Tibial artery (tissue), 4 donors: ENCODE measurements around the gene NEU2.

ENCODE experiments used
- DNase-seq, 2 donors: peaks; one replicate each; pipeline ENCODE4 v3.0.0-alpha.2; 2019
- H3K27ac ChIP-seq, 2 donors: fragments of 200-600 bp; sonication (generic) in 1 of 2; 1 replicate in 1 of 2; 2 replicates in 1 of 2; pipeline ENCODE4 v1.5.1; 2018 to 2019; ENCODE audit warnings: mild to moderate bottlenecking in 1 of 2
- H3K27me3 ChIP-seq, 2 donors: fragments of 200-600 bp; sonication (generic) in 1 of 2; one replicate each; pipeline versions ENCODE4 v1.5.1 to v1.6.0; 2016 to 2019
- H3K36me3 ChIP-seq, 3 donors: fragments of 200-600 bp; sonication (generic) in 2 of 3; one replicate each; pipeline ENCODE4 v1.5.1; 2016 to 2019; ENCODE audit warnings: mild to moderate bottlenecking in 2 of 3
- H3K4me1 ChIP-seq, 4 donors: fragments of 200-600 bp; sonication (generic) in 2 of 4; 1 replicate in 3 of 4; 2 replicates in 1 of 4; pipeline ENCODE4 v1.5.1; 2016 to 2019
- H3K4me3 ChIP-seq, 2 donors: fragments of 200-600 bp; sonication (generic) in 1 of 2; 1 replicate in 1 of 2; 2 replicates in 1 of 2; pipeline ENCODE4 v1.5.1; 2018 to 2019; ENCODE audit warnings: mild to moderate bottlenecking in 2 of 2
- H3K9me3 ChIP-seq, 3 donors: fragments of 200-600 bp; sonication (generic) in 1 of 3; one replicate each; pipeline ENCODE4 v1.5.1; 2016 to 2019
- CTCF ChIP-seq, 2 experiments: fragments of 200-600 bp in 1 of 2; fragments of 450-650 bp in 1 of 2; IDR thresholded peaks; one replicate each; pipeline ENCODE4 v1.5.1; 2017 to 2019; ENCODE audit warnings: antibody characterized with exemption in 2 of 2, mild to moderate bottlenecking in 1 of 2, moderate library complexity in 1 of 2
- intact Hi-C: fragments of 100-400 bp; cut with DNase I; formaldehyde crosslinking; loops from one replicate; pipeline ENCODE4 v1.15.0; 2023; ENCODE audit warnings: low total_unique reads

Gene NEU2

GRCh38 chr2:233039212-233039845 is 6.9 kb downstream of the NEU2 start:
- Histone ChIP-seq H3K4me3 (no peak overlapping the region), H3K27ac (no peak overlapping the region), H3K4me1 (no peaks in the 10 kb centered on the region), H3K27me3 (peaks cover 0 to 10% of the 10 kb centered on the region in 2 donors), H3K9me3 (no peaks in the 10 kb centered on the region), H3K36me3 (no peaks in the 10 kb centered on the region)
- no peak for DNase-seq
- TF ChIP-seq CTCF (IDR thresholded peaks at IDR 0.05), result no peak
- intact Hi-C loops, result no loop called here

- no peaks in the 10 kb centered on the region for H3K9me3 ChIP-seq
- no peaks in the 10 kb centered on the region for H3K4me1 ChIP-seq
- TF ChIP-seq CTCF (IDR thresholded peaks at IDR 0.05), result no peak
- intact Hi-C loops, result no loop called here
- no peaks in the 10 kb centered on the region for H3K36me3 ChIP-seq
- DNase-seq, result no peak
- peaks cover 0 to 10% of the 10 kb centered on the region in 2 donors for H3K27me3 ChIP-seq
- no peak overlapping the region for H3K27ac ChIP-seq
- H3K4me3 ChIP-seq, result no peak overlapping the region
Measured at GRCh38 chr2:233039846-233040530, 7.5 kb downstream of the NEU2 start.

GRCh38 chr2:233040571-233040970 is 8.1 kb downstream of the NEU2 start:
- Histone ChIP-seq H3K36me3 (no peaks in the 10 kb centered on the region), H3K27me3 (peaks cover 0 to 10% of the 10 kb centered on the region in 2 donors)
- no peak for TF ChIP-seq CTCF (IDR thresholded peaks at IDR 0.05)

GRCh38 chr2:233041722-233042323 is 9.4 kb downstream of the NEU2 start:
- intact Hi-C loops, result no loop called here
- no peak for DNase-seq
- Histone ChIP-seq H3K4me3 (no peak overlapping the region), H3K4me1 (no peaks in the 10 kb centered on the region), H3K36me3 (no peaks in the 10 kb centered on the region), H3K9me3 (no peaks in the 10 kb centered on the region), H3K27ac (no peak overlapping the region), H3K27me3 (peaks cover 0 to 10% of the 10 kb centered on the region in 2 donors)
- TF ChIP-seq CTCF (IDR thresholded peaks at IDR 0.05), result no peak

More at GRCh38 chr2:233040571-233040970, 8.1 kb downstream of the NEU2 start:
- H3K27ac ChIP-seq, result no peak overlapping the region
- no peak for DNase-seq
- H3K4me1 ChIP-seq, result no peaks in the 10 kb centered on the region
- H3K4me3 ChIP-seq, result no peak overlapping the region
- no peaks in the 10 kb centered on the region for H3K9me3 ChIP-seq
- intact Hi-C loops, result no loop called here

GRCh38 chr2:233042549-233042948 is 10.1 kb downstream of the NEU2 start:
- no peaks in the 10 kb centered on the region for H3K4me1 ChIP-seq
- no peak for DNase-seq
- H3K36me3 ChIP-seq, result no peaks in the 10 kb centered on the region
- TF ChIP-seq CTCF (IDR thresholded peaks at IDR 0.05), result no peak
- no peak overlapping the region for H3K4me3 ChIP-seq
- no peak overlapping the region for H3K27ac ChIP-seq
- intact Hi-C loops, result no loop called here
- H3K27me3 ChIP-seq, result peaks cover 0 to 10% of the 10 kb centered on the region in 2 donors
- H3K9me3 ChIP-seq, result no peaks in the 10 kb centered on the region
